GM12865 (cell line): ENCODE measurements around the gene ADARB2.
"Not testable (repeated sequence)": the region's sequence is repeated elsewhere in the genome, so short reads cannot be mapped to it uniquely, and the experiment has no call there.

ENCODE experiments used
- DNase-seq: peaks from one replicate; pipeline ENCODE4 v3.0.0; 2010; ENCODE audit warnings: low read depth
- H3K4me3 ChIP-seq: 2 replicates; pipeline ENCODE4 v1.5.1; 2011; ENCODE audit warnings: mild to moderate bottlenecking, low read depth, low read length, control low read depth
- TF ChIP-seq, protein P1 (sequence below): IDR thresholded peaks from 2 replicates; pipeline ENCODE4 v1.5.1; 2011; ENCODE audit warnings: low read length, control low read depth, low read depth, inconsistent platforms; ENCODE audit not compliant: insufficient read depth; ENCODE audit errors: missing control alignments

The ADARB2 gene

GRCh38 chr10:1398626-1399410, 338.5 kb downstream of the ADARB2 start:
- no peak overlapping the region for H3K4me3 ChIP-seq
- no peak for DNase-seq
- TF ChIP-seq, protein P1, sequence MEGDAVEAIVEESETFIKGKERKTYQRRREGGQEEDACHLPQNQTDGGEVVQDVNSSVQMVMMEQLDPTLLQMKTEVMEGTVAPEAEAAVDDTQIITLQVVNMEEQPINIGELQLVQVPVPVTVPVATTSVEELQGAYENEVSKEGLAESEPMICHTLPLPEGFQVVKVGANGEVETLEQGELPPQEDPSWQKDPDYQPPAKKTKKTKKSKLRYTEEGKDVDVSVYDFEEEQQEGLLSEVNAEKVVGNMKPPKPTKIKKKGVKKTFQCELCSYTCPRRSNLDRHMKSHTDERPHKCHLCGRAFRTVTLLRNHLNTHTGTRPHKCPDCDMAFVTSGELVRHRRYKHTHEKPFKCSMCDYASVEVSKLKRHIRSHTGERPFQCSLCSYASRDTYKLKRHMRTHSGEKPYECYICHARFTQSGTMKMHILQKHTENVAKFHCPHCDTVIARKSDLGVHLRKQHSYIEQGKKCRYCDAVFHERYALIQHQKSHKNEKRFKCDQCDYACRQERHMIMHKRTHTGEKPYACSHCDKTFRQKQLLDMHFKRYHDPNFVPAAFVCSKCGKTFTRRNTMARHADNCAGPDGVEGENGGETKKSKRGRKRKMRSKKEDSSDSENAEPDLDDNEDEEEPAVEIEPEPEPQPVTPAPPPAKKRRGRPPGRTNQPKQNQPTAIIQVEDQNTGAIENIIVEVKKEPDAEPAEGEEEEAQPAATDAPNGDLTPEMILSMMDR = no peak

- H3K4me3 ChIP-seq, DNase-seq: not testable (repeated sequence)
These were observed 339.2 kb downstream of the ADARB2 start for GRCh38 chr10:1398116-1398515.

GRCh38 chr10:1396297-1396635, 341.1 kb downstream of the ADARB2 start:
- DNase-seq = no peak
- H3K4me3 ChIP-seq = no peak overlapping the region
- TF ChIP-seq, protein P1 = no peak

DNA sequence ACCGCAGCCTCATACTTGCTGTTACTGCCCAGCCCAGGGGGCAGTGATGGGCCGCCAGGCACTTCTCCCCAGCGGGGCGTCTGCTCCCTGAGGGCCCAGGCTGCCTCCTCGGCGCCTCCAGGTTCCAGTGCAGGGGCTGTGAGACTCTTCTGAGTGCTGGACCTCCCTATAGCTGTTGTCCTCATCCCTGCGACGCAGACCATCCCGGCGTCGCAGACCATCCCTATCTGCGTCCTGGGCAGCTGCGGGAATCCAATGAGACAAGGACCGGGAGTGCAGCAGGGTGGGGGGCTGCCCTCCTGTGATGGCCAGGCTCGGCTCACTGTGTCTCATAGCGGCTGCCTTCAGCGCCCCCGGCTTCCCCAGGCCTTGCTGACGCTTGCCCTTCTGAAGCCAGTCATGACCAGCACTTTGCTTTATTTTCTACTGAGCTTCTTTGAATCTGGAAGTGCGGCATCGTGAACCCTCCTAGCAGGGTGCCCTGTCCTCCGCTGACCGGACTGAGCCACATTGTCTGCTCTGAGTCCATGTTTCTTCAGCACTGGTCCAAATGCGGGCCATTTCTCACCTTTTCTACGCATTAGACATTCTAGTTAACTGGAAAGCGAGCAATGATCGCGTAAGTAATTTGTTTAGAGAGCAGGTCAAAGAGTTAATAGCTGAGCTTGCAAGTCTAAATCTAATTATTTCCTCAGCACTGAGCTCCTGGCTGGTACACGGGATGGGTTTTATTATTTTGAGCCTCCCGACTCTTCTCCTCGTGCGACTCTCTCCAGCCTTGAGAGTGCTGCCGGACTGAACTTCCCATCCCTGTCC, 341.6 kb downstream of the ADARB2 start:
- H3K4me3 ChIP-seq = no peak overlapping the region
- TF ChIP-seq, protein P1 = no peak
- no peak for DNase-seq

DNA sequence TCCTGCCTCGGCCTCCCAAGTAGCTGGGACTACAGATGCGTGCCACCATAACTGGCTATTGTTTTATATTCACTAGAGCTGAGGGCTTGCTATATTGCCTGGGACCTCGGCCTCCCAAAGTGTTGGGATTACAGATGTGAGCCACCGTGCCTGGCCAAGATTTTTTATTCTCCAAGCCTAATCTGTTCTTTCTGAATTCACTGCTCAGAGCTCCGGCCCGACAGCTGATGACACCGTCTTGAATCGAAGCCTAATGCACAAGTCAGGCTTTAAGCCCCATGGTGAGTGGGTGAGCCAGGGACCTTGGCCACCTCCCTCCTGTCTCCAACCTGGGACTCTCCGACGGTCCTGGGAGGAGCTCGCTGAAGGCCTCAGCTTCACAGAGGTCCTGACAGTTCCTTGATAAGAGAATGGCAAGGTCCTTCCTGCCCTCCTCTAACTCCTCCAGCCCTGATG, 342.3 kb downstream of the ADARB2 start:
- TF ChIP-seq, protein P1 = no peak
- DNase-seq = no peak
- no peak overlapping the region for H3K4me3 ChIP-seq

DNA sequence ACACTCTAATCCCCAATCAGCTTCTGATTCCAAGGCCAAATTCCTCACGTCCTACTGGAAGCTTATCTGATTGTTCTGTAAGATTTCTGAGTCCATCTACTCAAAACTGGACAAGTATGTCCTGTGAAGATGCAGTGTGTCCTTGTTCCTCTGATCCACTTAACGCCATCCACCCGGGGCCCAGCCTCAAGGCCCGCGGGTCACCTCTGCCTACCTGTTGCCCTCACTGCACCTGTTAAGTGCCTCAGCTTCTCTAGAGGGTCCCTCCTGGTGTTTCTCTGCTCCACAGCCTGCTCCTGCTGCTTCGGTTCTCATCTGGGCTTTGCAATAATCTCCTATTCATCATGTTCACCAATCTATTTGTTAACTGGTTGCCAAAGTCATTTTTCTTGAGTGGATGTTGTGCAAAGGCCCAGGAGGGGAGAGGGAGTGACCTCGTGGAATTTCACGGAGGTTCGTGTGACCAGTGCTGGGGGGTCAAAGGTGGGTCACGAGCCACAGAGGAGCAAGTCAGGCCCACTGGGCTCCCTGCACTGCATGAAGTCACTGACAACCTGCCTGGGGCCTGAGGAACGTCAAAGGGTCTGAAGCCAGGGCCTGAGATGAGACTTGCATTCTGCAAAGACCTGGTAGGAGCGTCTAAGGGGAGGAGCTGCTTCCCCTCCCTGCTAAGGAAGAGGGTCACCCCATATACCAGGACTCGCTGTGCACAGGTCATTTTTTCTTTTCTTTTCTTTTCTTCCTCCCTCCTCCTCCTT, 343.0 kb downstream of the ADARB2 start:
- no peak overlapping the region for H3K4me3 ChIP-seq
- DNase-seq = no peak
- TF ChIP-seq, protein P1 = no peak

DNA sequence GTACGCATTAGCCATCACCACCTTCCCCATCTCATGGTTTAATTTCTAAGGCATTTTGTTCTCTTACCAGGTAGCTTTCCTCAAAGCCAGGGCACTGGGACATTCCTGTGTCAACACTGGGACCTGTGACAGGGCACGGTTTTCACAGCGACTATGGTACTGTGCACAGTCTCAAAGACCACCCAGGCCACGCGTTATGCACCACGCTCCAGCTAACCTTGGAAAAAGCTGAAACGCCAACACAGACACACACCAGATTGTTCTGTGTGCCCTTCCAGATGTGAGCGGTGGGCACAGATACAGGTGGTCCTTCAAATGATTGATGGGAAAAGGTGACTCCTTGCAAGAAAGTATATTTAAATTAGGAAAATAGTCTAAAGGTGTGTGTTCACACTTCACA, 343.8 kb downstream of the ADARB2 start:
- no peak overlapping the region for H3K4me3 ChIP-seq
- no peak for DNase-seq
- TF ChIP-seq, protein P1 = no peak
